ENCODE data around the gene CADM1.

The CADM1 gene

DNA sequence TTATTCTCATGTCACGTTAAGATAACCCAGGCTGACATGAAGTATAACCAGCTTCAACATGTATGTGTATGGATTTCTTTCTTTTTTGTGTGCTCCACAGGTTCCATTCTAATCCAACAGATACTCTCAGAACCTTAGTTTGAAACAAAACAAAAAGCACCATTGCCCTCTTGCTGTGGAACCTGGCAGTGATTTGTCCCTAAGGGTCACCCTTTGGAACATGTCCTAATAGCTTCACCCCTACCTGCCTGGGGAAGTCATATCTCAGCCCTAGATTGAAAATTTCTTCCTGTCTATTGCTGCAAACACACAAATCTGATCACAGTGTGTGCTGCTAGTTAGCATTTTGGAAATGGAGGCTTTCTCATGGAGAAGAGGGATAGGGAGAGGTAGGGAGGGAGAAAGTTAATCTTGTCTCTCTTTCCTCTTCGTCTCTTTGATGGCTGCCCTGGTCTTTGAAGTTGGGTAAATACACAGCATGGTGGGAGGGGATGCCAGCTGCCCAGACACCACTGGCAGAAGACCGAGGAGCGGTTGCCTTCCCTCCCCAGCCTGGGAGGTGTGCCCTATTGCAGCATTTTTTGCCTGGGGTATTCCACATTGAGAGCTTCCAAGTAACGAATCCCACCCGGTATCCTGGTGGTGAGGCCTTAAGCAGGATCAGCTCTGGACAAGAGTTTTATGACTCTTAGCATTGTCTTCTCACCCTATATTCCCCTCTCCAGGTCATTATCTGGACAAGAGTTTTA is 11.6 kb upstream of the CADM1 start:
- DNase-seq: no peak

DNA sequence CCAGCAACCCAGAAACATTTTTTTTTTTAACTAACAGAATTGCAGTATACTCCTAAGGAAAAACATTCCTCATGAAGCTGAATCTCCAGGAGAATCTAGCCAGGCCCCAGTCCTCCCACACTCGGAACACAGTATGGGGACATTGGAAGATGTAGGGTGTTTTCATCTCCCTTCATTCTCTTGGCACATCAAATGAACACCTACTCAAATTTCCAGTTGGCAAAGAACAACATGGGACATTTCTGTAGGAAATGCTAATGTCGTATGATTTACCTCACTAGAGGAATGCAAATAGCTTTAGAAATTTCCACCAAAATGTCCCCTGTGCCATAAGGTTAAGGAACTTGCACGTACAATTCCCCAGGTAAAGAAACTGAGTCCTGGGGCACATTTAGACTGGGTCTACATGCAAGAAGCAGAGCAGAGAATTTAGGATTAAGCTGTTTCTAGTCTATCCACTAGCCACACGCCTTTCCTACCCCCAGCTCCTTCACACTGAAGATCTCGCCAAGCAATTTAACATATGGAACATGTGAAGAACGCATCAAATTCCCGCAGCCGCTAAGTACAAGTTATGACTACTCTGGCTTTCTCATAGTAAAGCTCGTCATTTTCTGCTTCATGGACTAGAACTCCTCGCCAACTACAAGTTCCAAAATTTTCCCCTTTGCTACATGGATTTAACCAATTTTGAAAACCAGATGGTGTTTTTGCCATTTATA is 2.9 kb upstream of the CADM1 start:
- no peak for DNase-seq

DNA sequence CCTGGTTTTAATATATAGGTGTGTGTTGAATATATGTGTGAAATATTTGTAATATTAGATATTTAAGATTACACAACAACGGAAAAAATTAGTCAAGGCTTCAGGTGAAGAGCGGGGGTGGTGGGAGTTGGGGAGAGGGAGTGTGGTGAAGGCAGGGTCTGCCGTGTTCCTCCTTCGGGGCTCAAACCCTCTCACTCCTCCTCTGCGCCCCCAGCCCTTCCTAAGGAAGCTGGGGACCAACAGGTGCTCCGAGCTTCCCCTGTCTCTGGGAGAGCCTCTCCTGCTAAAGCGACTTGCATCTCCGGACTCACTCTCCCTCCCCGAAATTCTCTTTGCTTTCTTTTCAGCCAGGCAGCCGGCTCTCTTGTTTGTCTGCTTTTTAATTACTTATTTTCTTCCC is 960 bp upstream of the CADM1 start:
- no peak for DNase-seq

DNA sequence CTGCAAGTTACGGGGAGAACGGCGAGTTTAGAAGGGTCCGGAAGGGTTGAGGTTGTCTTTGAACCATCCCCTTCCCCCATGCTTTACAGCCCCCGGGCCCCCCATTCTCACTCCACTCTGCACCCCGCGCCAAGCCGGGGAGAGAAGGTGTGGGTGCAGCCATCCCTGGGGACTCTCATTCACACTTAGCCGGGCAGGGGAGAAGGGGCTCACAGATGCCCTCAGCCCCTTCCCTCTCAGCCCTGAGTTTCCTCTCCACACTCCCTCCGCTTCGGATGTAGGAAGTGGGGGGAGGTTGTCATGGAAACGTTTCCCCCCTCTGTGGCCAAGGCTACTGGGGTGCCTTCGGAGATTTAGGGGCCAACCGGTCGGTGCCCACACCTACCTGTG is 334 bp downstream of the CADM1 start:
- no peak for DNase-seq

DNA sequence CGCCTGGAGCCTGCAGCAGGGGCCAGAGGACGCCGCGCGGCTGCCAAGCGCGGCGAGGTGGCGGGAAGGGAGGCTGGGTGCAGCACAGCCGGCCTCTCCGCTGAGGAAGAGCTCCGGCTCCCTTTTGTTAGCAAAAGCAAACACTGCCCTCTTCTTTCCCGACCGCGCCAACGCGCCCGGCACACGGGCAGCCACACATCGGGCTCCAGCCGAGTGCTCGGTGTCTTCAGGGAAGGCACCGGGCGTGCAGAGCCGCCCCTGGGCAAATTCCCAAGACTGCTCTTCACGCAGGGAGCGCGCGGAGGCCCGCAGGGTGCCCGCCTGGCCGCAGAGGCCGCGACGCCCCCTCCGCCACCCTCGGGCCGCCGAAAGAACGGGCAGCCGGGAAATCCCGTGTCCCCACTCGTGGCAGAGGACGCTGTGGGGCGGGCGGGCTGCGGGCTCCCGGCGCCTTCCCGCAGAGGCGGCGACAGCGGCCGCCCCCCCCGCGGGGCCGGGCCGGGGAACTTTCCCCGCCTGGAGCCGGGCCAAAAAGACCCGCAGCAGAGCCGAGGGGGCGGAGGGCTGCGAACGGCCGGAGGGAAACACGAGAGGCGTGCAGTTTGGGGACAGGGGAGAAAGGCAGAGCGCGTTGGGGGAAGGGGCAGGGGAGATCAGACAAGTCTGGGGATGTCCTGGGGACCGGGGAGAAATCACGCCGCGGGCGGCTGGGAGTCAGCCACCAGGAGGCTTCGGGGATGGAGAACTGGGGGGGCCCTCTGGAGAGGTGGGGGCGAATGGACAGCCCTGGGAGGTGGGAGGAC is 931 bp downstream of the CADM1 start:
- DNase-seq: peak; percentile 90

DNA sequence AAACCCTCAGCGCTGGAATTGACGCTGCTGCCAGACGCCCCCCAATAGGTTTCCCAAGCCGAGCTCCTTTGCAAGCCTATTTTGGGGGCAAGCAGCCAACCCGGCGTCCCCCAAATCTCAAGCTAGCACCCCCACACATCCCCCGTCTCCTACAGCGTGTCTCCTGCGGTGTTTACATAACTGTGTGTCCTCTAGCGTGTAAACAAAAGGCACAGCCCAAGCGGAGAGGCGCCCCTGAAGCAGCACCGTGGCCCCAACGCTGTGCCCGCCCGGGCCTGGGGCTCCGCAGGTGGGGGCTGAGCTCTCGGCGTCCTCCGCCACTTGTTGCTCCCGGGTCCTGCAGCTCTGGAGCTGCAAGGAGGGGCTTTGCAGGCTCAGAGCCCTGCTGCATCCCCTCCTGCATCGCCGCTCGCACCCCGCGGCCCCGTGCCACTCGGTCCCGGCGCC is 1.6 kb downstream of the CADM1 start:
- DNase-seq: no peak

DNA sequence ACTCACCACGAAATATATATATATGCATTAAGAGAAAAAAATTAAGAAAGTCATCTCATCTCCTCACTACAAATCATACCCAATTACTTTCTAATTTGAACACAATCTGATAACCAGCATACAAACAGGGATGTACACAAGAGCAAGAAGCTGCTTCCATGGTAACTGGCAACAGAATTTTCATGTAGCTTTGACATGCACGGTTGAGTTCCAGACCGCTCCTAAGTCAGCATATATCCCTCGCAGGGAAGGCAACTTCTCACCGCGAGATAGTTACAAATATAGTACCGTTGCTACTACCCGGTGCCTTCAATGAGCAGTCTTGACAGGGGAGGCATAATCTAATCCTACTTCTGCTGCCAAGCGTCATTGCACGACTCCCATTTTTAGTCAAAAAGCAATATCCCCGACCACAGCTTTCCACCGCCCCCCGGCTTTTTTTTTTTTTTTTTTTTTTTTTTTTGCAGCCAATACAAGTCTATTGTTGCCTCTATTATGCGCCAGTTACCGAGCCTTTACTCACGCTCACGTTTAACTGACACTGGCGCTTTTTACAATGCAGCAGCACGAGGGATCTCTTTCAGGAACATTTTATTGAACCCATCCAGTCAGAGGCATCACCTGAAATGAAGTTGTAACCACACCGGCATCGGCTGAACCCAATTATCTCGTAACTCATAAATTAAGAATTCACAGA is 2.2 kb downstream of the CADM1 start:
- no peak for DNase-seq

DNA sequence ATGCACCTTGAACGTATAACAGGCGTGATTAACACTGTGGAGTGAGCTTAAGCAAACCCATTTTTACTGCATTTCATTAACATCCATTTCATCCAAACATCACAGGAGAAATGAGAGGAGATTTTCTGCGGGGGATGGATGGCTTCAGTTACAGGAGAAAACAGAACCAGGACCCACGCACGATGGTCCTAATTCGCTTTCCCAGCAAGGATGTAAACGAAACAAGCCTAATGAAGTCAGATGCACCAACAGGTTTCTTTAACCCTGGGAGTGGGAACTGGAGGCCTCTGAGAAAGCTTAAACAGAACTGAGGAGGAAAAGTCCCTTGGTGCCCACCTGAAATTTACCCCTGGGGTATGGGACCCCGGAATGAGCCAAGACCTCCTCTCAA is 2.7 kb downstream of the CADM1 start:
- DNase-seq: no peak

DNA sequence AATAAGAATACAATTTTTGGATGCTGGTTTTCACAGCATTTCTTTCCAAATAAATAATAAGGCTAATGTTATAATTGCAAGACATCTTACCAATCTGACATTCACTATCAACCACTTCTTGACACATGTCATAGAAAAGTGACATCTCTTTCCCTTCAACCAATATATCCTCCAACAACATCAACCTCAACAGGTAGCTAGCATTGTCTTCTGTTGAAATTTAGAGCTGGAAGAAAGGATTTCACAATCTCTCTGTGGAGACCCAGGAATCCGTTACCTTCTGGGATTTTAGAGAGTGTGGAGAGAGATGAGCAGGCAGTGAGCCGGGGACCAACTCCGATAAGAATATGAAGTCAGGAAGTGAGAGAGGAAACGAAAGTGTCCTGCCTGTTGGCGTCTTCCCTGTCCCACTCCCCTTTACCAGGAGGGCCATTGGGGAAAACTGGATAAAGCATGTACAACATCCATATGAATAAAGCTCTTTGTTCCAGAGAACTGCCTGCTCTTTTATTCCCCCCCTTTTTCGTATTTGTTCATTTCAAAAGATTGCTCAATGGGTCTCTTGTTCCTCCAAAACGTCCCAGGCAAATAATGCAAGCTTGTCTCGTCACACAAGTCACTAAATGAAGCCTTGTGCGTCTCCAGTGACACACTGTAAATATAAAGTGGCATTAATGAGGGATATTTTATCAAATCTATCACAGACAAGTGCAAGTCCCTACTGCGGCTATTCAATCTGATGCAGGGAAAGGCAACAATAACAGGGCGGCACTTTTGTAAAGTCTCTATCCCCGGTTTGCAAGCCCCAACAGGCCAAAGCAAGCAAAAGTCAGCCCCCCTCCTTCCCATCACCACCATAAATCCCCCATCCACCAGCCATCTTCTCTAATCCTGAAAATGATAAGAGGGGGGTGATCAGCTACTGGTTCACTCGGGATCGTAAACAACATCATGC is 3.4 kb downstream of the CADM1 start:
- no peak for DNase-seq

DNA sequence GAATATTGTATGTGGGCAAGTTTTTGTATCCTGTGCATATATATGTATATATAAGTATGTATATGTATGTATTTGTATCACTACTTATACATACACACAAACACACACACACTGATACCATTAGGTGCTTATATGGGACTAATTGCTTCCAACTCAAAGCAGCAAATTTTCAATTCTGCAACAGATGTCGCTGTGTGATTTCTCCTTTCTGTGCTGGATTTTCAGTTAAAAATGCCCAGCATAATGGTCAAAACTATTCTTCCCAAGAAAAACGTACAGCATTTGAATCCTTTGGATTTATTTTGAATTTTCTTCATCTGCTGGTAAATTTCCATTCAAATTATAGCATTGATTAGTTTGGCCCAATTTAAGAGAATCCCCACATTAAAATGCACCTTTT is 4.3 kb downstream of the CADM1 start:
- DNase-seq: no peak

DNA sequence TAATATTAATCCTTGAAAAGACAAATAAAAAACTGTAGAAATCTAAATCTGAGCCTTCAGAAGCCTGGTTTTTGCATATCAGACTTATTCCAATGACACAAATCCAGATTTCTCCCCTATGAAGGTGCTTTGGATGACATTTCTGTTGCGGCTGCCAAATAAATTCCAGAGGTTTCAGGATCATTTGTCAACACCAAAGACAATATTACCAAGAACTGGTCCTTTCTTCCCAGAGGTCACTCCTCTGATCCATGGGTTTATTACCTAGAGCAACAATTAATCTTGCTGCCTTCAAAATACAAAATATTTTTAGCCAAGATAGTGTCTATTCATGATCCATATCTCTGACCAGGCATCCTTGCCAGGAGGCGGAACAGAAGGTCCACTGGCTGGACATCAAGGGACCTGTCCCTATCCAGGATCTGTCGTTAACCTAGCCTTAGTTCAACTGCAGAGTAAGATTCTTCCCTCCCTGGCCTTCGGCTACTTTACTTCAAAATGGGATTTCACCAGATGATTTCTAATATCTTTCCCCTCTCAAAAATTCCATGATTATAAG is 4.9 kb downstream of the CADM1 start:
- no peak for DNase-seq

DNA sequence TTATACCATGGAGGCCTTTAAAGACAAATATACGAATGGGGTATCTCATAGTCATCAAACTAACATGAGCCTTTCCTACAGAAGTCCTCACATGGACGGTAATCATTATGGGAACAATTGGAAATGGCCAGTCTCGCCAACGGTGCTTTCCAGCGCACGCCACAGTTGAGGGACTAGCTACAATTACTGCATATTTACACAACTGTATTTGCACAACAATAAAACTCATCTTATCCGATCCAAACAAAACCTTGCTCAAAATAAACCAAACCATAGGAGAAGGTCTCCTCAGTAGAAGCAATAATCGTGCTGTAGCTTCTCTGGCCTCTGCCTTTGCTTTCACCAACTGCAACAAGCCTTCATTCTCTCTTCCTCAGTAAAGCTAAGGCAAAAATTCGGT is 5.9 kb downstream of the CADM1 start:
- no peak for DNase-seq

DNA sequence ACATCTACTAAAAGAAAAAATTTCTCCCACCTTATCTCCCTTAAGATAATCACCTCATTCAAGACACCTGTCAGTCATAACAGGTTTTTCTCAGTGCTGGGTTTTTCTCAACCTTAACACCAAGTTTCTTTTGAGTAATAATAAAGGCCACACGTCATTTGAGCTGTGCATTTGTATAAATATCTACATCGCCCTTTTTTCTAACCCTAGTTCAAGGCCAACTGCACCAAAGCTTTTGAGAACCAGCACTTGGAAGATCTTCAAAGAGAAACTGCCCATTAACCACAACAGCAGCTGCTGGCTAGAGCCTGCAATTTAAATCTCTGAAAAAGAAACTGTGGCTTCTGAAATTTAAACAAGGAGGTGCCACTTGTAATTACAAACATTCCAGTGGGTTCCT is 6.9 kb downstream of the CADM1 start:
- DNase-seq: no peak

DNA sequence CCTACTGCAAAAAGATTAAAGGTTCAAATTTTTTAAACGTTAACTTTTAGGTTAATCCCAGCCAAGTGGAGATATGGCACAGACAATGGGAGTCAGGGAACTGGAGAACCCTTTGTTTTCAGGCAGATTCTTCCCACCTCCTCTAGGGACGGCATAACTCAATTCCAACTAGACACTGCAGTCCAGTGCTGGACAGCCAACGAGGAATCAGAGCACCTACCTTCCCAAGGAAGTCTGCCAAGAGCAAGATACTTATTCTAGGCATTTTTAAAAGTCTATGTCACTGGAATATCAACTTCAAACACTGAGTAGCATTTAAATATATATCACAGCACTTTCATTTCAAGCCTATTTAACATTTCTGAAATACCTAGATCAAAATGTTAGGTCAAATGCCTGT is 7.3 kb downstream of the CADM1 start:
- no peak for DNase-seq

DNA sequence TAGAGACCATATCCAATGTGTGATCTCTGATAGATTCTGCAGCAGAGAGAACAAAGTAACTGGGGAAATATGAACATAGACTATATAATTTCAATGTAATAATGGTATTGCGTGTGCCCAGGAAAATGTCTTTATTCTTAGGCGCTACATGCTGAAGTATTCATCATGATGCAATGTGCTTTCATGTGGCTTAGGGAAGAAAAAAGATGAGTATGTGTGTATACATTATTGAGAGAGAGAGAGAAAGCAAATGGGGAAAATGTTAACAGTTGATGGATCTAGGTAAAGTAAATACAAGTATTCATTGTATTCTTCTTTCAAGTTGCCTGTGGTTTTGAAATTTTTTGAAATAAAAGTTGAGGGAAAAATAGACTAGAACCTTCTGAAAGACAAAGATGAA is 10.3 kb downstream of the CADM1 start:
- no peak for DNase-seq

DNA sequence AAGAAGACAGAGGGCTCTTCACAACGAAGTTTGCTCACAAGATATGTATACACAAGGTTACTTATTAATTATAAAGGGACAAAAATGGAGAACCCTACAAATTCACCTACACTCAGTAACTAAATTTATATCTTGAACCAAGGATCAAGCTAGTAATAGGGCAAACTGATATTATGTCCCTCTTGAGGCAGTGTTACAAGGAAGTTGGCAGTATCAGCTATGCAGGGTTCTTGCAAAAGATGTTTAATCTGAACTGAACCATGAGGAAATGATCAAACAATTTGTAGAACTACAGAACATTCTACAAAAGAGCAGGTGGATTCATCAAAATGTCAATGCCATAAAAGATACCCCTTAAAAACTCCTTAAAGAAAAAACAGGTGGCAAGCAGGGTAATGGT is 10.7 kb downstream of the CADM1 start:
- no peak for DNase-seq

DNA sequence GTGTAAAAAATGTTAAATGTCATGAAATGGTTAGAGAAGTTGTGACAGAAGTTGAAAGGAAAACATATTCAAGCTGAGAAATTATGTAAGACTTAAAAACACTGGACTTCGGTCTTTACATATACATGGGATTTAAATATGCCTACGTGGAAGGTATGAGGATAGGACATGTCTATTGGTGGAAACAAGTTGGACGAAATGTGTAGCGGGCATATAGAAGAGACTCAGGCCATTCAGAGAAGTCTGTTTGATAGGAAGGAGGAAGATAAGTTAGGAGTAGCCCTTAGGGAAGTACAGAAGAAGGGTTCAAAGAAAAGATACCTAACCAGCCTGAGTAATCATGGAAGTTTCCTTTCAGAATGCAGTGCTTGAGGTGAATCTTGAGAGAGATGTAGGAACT is 14.7 kb downstream of the CADM1 start:
- DNase-seq: no peak

DNA sequence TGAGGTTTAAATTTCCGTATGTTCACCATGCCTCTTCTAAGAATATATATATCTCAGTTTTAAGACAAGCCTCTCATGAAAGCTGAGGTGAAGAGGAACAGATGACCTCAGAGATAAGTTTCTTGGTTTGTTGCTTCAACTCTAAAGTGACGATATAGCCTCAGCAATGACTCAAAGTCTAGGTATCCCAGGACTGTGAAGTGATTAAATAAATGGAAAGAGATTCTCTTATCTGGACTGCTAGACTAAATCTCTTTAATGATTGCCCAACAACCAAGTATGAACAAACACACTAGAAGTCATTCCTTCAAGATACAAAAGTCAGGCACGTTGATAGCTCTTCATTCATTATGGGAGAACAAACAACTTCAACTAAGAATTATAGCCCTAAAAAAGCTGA is 15.3 kb downstream of the CADM1 start:
- no peak for DNase-seq

DNA sequence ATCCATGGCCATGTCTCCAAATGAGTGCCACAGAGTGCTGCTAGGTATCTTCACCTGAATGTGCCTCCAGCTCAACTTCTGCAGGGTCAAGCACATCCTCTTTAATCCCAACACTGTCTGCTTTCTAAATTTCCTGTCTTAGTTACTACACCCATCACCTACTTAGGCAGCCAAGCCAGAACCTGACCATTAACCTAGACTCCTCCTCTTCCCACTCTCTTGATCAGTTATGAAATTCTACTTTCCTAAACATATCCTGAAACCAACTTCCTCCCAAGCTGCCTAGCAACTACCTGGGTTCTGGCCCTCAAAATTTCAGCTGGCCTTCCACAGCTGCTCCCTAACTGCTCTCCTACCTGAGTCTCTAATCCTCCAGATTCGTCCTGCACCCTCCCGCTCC is 22.7 kb downstream of the CADM1 start:
- no peak for DNase-seq

DNA sequence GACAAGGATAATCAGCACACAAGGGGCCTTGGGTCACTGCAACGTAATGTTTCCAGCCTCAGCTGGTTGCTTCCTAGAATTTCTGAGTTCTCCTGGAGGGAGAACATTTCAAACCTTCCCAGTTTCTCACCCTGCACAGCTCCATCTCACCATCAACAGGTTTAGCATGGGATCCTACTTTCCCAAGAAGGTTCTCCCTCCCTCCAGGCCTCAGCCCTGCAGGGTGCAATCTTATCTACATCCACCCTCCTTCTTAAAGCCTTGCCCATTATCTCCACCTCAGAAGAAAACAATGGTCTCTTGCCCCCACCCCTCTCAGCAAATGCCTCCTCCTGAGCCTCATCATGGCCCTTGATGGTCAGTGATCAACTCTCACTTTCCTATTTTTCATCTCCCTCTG is 23.6 kb downstream of the CADM1 start:
- no peak for DNase-seq

DNA sequence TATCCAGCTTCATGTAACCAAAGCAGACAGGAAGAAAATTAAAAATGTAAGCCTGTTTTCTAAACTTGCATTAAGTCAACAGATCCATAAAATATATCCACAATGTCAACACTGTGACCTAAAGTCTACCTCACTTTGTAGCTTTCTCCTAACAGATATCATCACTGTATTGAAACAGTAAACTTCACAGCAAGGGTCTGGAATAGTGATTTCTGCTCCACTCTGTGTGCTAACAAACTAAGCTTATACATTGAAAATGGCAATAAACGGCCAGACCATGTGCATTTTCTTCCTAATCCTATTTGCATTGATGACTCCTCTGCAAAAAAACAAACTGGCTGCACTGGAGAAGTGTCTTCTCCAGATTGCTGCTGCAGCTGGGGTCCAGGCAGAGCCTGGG is 26.8 kb downstream of the CADM1 start:
- DNase-seq: no peak

Measured in islet precursor cell (in vitro differentiated cells).